HG02610 (cell line): ENCODE results near the gene ATXN10.

ENCODE experiments used
- ATAC-seq: cut with Tn5 transposase; IDR thresholded peaks from one replicate; pipeline ENCODE4 v1.9.1; 2021; ENCODE audit warnings: mild to moderate bottlenecking, moderate library complexity; ENCODE audit not compliant: unreplicated experiment

Gene ATXN10

DNA sequence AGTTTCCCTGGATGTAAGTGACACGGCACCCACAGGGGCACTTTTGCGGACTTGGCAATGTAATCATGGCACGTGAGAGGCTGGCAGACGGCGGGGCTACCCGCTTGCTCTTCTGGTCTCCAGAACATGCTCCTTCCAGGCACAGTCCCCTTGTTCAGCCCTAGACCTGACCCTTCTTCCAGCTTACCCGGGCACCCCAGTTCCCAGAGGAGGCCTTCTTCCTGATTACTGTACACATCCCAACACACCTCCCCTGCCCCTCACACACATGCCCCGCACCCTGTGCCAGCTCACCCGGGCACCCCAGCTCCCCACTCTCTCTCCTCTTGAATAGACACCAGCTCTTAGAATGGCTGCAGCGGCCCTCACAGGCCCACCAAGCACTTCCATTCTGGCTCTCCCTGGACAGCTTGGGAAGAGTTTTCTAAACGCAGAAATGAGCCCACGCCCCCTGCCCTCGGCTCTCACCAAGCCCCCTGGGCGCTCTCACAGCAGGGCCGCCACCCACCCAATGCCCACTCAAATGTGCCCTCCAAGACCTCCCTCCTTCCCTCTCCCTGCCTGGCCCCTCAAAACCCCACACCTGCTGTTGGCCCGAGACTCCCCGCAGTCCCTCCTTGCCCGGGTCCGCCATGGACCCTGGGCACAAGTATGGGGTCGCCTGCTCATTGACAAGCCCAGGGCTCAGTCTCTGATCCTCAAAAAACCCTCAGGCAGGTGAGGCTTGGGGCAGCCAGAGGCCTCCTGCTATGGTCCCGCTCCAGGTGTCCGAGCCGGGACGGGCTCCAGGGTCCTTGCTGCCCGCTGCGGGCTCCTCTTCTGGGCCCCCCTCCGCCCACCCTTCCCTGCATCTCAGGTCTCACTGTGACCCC is 216.8 kb downstream of the ATXN10 start:
- no peak for ATAC-seq

- no peak for ATAC-seq
Measured at GRCh38 chr22:45889093-45889538, 217.5 kb downstream of the ATXN10 start.

- no peak for ATAC-seq
Measured at GRCh38 chr22:45889539-45890350, 218.1 kb downstream of the ATXN10 start.

- ATAC-seq = no peak
Measured at GRCh38 chr22:45890351-45890635, 218.7 kb downstream of the ATXN10 start.

DNA sequence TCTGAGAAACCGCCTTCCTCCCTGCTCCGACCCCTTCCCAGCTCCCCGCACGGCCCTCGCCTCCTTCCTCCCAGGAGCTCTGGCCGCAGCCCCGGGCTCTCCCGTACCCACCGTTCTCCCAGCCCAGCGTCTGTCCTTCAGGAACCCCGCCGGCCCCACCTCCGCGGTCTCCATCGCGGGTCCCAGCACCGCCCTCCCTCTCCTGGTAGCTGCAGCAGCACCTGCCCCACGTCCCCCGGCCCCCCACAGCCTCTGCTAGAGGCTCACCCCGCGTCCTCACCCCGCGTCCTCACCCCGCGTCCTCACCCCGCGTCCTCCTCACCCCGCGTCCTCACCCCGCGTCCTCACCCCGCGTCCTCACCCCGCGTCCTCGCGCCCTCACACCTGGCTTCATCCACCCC is 219.4 kb downstream of the ATXN10 start:
- ATAC-seq = no peak

- no peak for ATAC-seq
Measured at GRCh38 chr22:45891471-45891995, 219.9 kb downstream of the ATXN10 start.

DNA sequence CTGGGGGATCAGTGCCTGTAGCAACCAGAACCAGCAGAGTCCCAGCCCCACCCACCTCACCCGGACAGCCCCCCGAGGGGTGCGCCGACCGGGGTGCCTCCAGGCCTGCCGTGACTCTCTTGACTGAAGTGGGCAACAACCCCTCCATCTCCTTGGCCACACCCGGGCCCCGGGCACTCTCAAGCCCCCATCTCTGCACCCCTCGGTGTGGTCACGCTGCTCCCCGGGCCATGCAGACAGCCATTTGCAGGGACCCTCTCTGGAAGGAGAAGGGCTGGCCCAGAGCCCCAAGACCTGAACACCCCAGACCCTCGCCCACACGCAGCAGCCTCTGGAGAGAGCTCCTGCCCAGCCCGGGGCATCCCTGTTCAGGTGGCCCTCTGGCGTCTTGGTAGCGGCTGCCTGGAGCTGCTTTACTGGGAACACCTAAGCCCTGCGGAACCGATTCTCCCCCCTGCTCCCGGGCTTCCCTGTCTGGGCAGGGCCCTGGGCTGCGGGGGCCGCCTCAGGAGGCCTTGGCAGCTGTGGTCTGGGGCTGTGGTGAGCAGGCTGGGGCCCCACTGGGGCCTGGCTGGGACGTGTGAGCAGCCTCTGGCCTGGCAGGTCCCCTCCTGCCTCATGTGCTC is 220.5 kb downstream of the ATXN10 start:
- ATAC-seq = no peak

DNA sequence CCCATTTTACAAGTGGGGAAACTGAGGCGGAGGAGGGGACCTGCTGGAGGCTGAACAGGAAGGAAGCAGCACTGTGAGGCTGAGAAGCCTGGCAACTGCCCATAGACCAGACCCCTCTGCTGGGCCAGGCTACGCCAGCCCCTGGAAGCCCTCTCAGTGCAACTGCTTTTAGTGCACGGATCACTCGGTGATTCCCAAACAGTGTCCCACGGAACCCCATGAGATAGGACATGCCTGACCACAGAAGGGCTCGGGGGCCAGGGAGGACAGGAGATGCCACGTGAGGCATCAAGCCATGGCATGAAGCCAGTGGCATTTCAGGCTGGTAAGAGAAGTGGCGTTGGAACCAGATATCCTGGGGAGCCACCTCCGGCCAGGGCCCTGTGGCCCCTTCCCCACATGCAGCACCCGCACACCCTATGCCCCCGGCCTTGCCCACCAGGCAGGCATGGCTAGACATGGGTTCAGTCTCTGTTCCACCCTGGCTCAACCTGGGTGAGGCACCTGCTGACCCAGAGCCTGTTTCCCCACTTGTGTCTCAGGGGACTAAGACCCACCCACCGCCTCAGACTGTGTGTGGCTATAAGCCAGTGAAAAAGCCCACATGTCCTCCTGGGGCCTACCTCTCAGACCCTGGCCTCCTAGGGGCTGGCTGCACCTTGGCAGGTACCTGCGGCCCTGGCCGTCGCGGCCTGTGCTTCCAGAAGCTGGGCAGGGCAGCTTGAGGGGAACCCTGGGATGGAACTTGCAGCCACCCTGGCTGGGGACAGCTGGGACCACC is 221.2 kb downstream of the ATXN10 start:
- ATAC-seq = no peak

GRCh38 chr22:45893516-45893915 is 221.9 kb downstream of the ATXN10 start:
- no peak for ATAC-seq
